Stimulated activated naive CD8-positive, alpha-beta T cell treated with anti-CD3 and anti-CD28 coated beads, Interleukin-15, Interleukin-2, amounts not matched to agents 100 ng/mL and 50 ng/mL, for 24 hours (primary cell): ENCODE data around the gene TMEM203.

Experiments used
- H3K27ac Mint-ChIP-seq: one replicate; pipeline ENCODE4 v1.8.0; 2021; ENCODE audit warnings: mild to moderate bottlenecking, mixed read lengths
- H3K27me3 Mint-ChIP-seq: one replicate; pipeline ENCODE4 v1.8.0; 2021; ENCODE audit warnings: mixed read lengths
- H3K36me3 Mint-ChIP-seq: one replicate; pipeline ENCODE4 v1.8.0; 2021; ENCODE audit warnings: low read depth, mixed read lengths
- H3K4me1 Mint-ChIP-seq: one replicate; pipeline ENCODE4 v1.8.0; 2021; ENCODE audit warnings: low read depth, mixed read lengths
- H3K4me3 Mint-ChIP-seq: one replicate; pipeline ENCODE4 v1.8.0; 2021; ENCODE audit warnings: mild to moderate bottlenecking, mixed read lengths
- H3K9me3 Mint-ChIP-seq: one replicate; pipeline ENCODE4 v1.8.0; 2021; ENCODE audit warnings: mixed read lengths

The TMEM203 gene

DNA sequence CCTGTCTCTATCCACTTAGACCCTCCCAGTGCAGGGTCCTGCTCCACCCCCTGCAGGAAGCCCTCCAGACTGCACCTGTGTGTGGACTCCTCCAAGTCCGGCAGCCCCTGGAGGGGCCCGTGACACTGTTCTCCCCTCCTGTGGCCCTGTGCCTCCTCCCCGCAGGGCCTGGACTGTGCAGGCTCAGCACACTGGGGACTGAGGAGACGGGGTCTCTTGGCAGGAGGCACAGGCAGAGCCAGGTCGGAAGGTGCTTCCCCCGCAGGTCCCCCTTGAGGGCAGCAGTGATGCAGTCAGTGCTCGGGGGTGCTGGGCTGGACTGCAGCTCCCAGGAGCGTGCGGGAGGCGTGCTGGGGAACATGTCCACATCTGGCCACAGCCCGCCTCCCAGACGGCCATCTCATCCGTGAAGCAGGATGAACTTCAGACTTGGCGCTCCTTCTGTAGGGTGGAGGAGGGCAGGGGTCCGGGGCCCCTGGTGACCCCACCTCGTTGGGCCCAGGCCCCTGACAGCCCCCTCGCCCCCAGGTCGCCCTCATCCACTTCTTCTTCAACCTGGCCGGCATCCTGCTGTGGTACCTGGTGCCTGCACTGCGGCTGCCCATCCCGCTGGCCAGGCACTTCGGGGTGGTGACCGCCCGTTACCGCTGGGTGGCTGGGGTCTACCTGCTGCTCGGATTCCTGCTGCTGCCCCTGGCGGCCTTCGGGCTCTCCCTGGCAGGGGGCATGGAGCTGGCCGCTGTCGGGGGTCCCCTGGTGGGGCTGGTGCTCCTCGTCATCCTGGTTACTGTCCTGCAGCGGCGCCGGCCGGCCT, 30.2 kb upstream of the TMEM203 start:
- Mint-ChIP-seq H3K36me3 (no peaks in the 10 kb centered on the region), H3K4me3 (no peak overlapping the region), H3K27me3 (no peaks in the 10 kb centered on the region), H3K4me1 (peaks cover 21% of the 10 kb centered on the region), H3K27ac (no peak overlapping the region), H3K9me3 (no peaks in the 10 kb centered on the region)

DNA sequence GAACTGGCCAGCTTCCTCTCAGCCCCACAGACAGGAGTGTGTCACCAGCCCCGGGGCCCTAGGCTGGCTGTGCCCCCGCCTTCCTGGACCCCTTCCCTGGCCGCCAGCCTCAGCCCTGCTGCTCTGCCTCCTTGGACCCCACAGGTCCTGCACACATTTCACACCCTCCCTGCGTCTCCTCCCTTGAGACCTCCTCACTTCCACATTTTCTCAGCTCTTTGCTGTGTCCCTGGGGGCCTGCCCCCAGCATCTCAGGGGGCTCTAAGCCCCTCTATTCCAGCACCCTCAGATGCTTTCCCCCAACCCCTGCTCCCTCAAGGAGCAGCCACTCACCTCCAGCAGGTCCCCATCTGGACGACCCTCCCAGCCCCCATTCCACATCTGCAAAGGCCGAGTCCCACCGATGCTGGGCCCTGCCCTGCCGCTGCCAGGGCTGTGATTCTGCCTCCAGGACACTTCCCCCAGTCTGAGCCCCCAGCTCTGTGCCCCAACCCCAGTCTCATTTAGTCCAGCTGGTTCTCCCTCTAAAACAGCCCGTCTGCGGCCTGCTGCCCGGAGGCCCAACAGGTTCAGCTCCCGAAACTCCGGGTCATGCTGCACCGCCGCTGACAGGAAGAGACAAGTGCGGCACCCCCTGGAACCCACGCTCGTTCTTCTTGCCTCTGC, 29.4 kb upstream of the TMEM203 start:
- Mint-ChIP-seq H3K27me3 (no peaks in the 10 kb centered on the region), H3K27ac (no peak overlapping the region), H3K9me3 (no peaks in the 10 kb centered on the region), H3K4me3 (no peak overlapping the region), H3K36me3 (no peaks in the 10 kb centered on the region), H3K4me1 (peaks cover 20% of the 10 kb centered on the region)

DNA sequence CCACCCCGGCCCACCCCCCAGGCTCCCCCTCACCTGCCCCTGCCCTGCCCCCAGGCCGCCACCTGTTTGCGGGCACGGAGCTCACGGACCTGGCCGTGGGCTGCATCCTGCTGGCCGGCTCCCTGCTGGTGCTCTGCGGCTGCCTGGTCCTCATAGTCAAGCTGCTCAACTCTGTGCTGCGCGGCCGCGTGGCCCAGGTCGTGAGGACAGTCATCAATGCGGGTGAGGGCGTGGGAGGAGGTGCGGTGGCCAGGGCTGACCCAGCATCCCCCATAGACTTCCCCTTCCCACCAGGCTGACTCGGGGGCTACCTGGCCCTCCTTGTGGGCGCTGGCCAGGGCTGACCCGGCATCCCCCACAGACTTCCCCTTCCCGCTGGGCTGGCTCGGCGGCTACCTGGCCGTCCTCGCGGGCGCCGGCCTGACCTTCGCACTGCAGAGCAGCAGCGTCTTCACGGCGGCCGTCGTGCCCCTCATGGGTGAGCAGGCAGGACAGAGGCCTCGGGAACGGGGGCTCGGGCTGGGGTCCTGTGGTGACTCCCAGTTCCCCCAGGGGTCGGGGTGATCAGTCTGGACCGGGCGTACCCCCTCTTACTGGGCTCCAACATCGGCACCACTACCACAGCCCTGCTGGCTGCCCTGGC, 28.7 kb upstream of the TMEM203 start:
- Mint-ChIP-seq H3K36me3 (no peaks in the 10 kb centered on the region), H3K4me1 (peaks cover 15% of the 10 kb centered on the region), H3K27me3 (no peaks in the 10 kb centered on the region), H3K27ac (no peak overlapping the region), H3K9me3 (no peaks in the 10 kb centered on the region), H3K4me3 (no peak overlapping the region)

- Mint-ChIP-seq H3K27me3 (no peaks in the 10 kb centered on the region), H3K9me3 (no peaks in the 10 kb centered on the region), H3K36me3 (no peaks in the 10 kb centered on the region), H3K27ac (no peak overlapping the region), H3K4me3 (no peak overlapping the region), H3K4me1 (peaks cover 8% of the 10 kb centered on the region)
Observed at GRCh38 chr9:137233143-137233980, 27.9 kb upstream of the TMEM203 start.

DNA sequence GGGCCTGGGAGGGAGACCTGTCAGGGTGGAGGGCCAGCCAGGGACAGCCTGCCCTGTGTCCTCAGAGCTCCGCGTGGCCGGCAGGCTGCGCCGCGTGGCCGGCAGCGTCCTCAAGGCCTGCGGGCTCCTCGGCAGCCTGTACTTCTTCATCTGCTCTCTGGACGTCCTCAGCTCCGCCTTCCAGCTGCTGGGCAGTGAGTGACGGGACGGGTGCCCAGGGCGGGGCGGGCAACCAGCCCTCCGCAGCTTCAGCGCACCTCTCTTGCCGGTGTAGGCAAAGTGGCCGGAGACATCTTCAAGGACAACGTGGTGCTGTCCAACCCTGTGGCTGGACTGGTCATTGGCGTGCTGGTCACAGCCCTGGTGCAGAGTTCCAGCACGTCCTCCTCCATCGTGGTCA, 27.1 kb upstream of the TMEM203 start:
- H3K36me3 Mint-ChIP-seq, result no peaks in the 10 kb centered on the region
- H3K9me3 Mint-ChIP-seq, result no peaks in the 10 kb centered on the region
- H3K27me3 Mint-ChIP-seq, result peaks cover 3% of the 10 kb centered on the region
- peaks cover 5% of the 10 kb centered on the region for H3K4me1 Mint-ChIP-seq
- no peak overlapping the region for H3K27ac Mint-ChIP-seq
- H3K4me3 Mint-ChIP-seq, result no peak overlapping the region

GRCh38 chr9:137232101-137232500, 26.7 kb upstream of the TMEM203 start:
- Mint-ChIP-seq H3K27me3 (peaks cover 4% of the 10 kb centered on the region), H3K9me3 (no peaks in the 10 kb centered on the region), H3K36me3 (no peaks in the 10 kb centered on the region), H3K4me3 (no peak overlapping the region), H3K4me1 (peaks cover 4% of the 10 kb centered on the region), H3K27ac (no peak overlapping the region)

- peaks cover 4% of the 10 kb centered on the region for H3K27me3 Mint-ChIP-seq
- H3K9me3 Mint-ChIP-seq, result no peaks in the 10 kb centered on the region
- no peak overlapping the region for H3K4me3 Mint-ChIP-seq
- no peak overlapping the region for H3K27ac Mint-ChIP-seq
- H3K4me1 Mint-ChIP-seq, result peaks cover 4% of the 10 kb centered on the region
- H3K36me3 Mint-ChIP-seq, result no peaks in the 10 kb centered on the region
Observed at GRCh38 chr9:137231372-137232039, 26.1 kb upstream of the TMEM203 start.

GRCh38 chr9:137230705-137231371, 25.4 kb upstream of the TMEM203 start, which contains the start of gene SLC34A3:
TSS of gene SLC34A3 (plus strand) at chr9:137230901. CDS start at chr9:137231703, 802 bp downstream.
- no peak within 1 kb of the TSS for H3K27ac Mint-ChIP-seq
- no peaks in the 10 kb centered on the region for H3K36me3 Mint-ChIP-seq
- H3K27me3 Mint-ChIP-seq, result peaks cover 4% of the 10 kb centered on the region
- H3K4me3 Mint-ChIP-seq, result no peak within 1 kb of the TSS
- no peaks in the 10 kb centered on the region for H3K9me3 Mint-ChIP-seq
- peaks cover 4% of the 10 kb centered on the region for H3K4me1 Mint-ChIP-seq

GRCh38 chr9:137229903-137230704, 24.7 kb upstream of the TMEM203 start:
- no peak overlapping the region for H3K27ac Mint-ChIP-seq
- H3K4me3 Mint-ChIP-seq, result no peak overlapping the region
- peaks cover 4% of the 10 kb centered on the region for H3K27me3 Mint-ChIP-seq
- no peaks in the 10 kb centered on the region for H3K9me3 Mint-ChIP-seq
- H3K4me1 Mint-ChIP-seq, result peaks cover 4% of the 10 kb centered on the region
- H3K36me3 Mint-ChIP-seq, result no peaks in the 10 kb centered on the region

DNA sequence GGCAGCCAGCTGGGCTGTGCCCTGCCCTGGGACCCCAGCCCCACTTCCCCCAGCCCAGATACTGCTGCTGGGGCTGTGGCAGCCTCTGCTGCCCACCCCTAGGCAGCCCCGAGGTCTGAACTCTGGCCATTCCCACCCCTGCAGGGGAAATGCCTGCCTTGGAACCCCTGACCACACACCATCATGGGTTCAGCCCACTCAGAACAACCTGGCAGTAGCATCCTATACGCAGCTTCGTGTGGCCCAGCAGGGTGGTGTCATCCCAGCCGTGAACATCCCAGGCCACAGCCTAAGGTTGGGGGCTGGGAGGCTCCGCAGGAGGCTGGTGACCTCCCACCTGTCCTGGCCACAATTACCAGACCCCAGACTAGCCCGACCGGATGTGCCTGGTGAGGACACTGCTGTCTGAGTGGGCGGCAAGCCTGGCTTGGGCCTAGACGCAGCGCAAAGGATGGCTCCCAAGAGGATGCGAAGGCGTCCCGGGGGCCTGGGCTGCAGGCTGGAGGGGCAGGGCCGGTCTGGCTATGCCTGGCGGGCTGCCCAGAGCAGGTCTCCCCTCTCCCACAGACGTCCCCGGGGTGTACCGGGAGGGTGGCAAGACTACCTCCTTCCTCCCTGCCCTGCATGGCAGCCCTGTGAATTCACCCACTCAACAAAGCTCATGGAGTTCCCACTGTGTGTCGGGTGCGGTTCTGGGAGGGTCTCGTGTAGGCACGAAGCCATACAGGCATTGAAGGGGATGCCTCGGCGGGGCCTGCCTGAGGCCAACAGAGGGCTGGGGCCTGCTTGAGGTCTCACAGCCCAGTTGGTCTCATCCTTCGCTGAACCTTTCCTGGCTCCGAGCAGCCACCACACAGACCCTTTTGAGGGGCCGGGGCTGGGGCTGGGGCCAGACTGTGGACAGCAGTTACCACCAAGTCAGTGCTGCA, 23.8 kb upstream of the TMEM203 start:
- peaks cover 4% of the 10 kb centered on the region for H3K4me1 Mint-ChIP-seq
- no peaks in the 10 kb centered on the region for H3K9me3 Mint-ChIP-seq
- H3K27me3 Mint-ChIP-seq, result peaks cover 4% of the 10 kb centered on the region
- no peak overlapping the region for H3K4me3 Mint-ChIP-seq
- no peak overlapping the region for H3K27ac Mint-ChIP-seq
- no peaks in the 10 kb centered on the region for H3K36me3 Mint-ChIP-seq

DNA sequence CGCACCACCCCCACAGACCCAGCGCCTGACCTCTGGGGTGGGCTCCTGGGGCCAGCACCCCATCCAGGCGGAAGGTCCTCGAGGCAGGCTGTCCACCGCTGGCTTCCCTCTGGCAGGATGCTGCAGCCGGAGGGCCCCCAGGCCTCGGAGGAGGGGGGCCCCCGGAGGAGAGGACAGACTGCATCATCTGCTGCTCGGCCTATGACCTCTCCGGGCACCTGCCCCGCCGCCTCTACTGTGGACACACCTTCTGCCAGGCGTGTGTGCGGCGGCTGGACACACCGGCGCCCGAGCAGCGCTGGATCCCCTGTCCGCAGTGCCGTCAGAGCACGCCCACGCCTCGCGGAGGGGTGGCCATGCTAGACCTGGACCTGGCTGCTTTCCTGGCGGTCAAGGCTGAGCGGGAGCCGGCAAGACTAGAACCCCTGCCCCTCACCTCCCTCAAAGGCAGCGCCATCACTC, 23.1 kb upstream of the TMEM203 start:
- Mint-ChIP-seq H3K36me3 (no peaks in the 10 kb centered on the region), H3K9me3 (no peaks in the 10 kb centered on the region), H3K4me3 (no peak overlapping the region), H3K27ac (no peak overlapping the region), H3K4me1 (peaks cover 10% of the 10 kb centered on the region), H3K27me3 (peaks cover 4% of the 10 kb centered on the region)

- Mint-ChIP-seq H3K4me1 (peaks cover 10% of the 10 kb centered on the region), H3K4me3 (no peak overlapping the region), H3K27me3 (peaks cover 4% of the 10 kb centered on the region), H3K36me3 (no peaks in the 10 kb centered on the region), H3K27ac (peak overlapping the region; percentile 70), H3K9me3 (no peaks in the 10 kb centered on the region)
Observed at GRCh38 chr9:137227853-137228505, 22.5 kb upstream of the TMEM203 start.
